HG03432 (cell line): ENCODE results near the gene GABARAPL1.
A peak's percentile ranks its signal among the peaks of the same experiment; 100 is the strongest.
"Not testable (repeated sequence)": the region's sequence is repeated elsewhere in the genome, so short reads cannot be mapped to it uniquely, and the experiment has no call there.

ENCODE experiments used
- ATAC-seq: cut with Tn5 transposase; IDR thresholded peaks from one replicate; pipeline ENCODE4 v1.9.1; 2021; ENCODE audit warnings: mild to moderate bottlenecking, moderate library complexity; ENCODE audit not compliant: unreplicated experiment

GABARAPL1 gene

DNA sequence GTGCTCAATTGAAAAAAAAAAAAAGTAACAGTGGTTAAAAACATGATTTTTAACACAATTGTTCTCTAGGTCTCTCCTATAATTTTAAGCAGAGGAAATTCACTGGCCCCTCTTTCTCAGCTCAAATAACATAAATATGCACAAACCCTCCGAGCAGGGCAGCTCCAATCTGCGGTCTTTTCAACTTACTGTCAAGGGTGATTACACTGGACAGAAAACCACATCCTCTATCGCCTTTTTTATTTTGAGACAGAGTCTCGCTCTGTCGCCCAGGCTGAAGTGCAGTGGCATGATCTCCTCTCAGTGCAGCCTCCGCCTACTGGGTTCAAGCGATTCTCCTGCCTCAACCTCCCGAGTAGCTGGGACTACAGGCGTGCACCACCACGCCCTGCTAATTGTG lies 16.5 kb upstream of the GABARAPL1 start:
- ATAC-seq, result peak; percentile 92

DNA sequence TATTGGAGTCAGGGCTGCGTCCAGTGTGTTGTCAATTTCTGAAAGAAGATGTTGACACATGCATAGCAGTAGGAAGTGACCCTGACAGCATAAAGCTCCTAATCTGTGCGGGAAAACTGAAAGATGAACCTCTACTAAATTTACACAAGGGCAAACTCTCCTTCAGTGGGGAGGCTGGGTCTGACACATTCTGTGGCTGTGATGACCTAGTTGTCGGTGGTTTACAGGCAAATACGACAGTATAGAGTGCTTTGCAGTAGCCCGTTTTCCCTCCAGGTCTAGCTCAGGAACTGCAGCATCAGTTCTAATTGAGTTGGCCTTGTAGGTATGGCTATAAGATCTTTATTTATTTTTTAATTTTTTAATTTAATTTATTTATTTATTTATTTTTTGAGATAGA lies 14.8 kb upstream of the GABARAPL1 start:
- ATAC-seq, result no peak

DNA sequence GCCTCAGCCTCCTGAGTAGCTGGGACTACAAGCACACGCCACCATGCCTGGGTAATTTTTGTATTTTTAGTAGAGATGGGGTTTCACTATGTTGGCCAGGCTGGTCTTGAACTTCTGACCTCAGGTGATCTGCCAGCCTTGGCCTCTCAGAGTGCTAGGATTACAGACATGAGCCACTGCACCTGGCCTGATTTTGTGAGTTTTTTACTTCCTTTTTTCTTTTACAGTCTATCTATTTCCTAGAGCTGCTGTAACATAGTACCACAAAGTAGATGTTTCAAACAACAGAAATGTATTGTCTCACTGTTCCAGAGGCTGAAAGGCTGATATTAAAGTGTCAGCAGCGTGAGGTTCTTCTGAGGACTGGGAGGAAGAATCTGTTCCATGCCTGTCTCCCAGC lies 8.2 kb upstream of the GABARAPL1 start:
- not testable (repeated sequence) for ATAC-seq

DNA sequence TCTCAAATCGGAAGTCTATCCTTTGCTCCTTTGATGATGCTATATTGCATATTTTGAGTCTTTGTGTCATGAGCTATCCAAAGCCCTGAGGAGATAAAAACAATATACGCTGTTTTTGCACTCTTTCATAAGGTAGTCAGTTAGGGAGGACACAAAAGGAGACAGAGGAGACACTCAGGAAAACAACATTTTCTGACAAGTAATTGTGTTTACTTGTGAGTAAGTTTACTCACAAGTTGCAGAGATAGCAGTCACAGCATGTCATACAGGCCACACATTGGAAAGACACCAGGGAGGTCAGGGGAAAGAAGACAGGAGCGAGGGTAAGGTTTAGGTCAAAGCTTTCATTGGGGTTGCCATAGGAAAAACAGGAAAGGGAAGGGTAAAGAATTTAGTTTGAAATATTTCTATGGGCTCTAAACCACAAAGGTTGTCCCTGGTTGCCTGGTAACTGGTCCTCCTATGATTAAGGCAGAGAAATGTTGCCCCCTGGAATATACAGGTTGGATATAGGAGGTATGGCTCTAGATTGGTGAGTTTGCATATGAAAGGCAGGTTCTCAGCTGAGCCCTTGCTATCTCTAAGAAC lies 7.4 kb upstream of the GABARAPL1 start:
- no peak for ATAC-seq

DNA sequence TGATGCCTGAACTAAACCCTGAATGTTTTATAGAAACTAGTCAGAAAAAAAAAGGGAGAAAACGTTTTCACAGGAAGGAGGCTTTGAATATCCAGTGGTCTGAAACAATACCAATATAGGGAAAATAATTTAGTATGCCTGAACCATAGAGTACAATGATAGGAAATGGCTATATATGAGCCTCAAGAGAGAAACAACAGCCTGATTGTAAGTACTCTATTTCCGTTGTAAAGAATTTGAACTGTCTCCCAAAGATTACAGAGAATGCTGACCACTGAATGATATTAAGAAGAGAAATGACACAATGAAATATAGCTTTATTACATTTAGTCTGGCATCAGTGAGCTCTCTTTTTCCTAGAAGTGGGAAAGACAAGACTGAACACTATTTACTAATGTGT lies 5.5 kb upstream of the GABARAPL1 start:
- ATAC-seq, result no peak

DNA sequence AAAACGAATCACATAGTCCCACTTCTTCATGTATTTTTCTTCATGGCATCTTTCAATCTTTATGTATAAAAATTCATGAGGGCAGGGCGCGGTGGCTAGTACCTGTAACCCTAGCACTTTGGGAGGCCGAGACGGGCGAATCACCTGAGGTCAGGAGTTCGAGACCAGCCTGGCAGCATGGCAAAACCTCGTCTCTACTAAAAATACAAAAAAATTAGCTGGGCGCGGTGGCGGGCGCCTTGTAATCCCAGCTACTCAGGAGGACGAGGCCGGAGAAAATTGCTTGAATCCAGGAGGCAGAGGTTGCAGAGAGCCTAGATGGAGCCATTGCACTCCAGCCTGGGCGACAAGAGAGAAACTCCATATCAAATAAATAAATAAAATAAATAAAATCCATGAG lies 2.5 kb upstream of the GABARAPL1 start:
- no peak for ATAC-seq

DNA sequence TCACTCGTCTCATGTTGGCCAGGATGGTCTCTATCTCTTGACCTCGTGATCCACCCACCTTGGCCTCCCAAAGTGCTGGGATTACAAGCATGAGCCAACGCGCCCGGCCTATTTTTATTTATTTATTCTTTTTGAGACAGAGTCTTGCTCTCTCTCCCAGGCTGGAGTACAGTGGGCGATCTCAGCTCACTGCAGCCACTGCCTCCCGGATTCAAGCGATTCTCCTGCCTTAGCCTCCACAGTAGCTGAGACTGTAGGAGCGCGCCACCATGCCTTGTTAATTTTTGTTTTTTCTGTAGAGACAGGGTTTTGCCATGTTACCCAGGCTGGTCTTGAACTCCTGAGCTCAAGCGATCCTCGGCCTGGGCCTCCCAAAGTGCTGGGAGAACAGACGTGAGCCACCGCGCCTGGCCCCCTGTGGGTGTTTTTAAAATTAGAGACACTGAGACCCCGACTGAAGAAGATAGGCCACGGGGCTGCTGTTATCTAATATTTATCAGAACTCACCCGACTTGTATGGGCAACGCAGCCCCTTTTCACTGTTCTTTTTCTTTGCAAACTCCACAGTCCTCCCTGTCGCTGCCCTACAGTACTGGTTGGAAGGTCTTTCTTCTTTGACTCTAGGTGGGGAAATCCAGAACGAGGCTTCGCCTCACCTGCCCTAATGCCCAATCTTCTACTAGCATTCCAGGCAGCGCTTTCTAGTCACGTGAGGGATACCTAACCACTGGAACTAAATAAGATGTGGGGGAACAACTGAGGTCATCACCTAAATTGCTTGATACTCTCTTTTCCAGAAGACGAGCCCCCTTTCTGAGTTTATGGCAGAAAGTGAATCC lies 1.4 kb upstream of the GABARAPL1 start:
- no peak for ATAC-seq

DNA sequence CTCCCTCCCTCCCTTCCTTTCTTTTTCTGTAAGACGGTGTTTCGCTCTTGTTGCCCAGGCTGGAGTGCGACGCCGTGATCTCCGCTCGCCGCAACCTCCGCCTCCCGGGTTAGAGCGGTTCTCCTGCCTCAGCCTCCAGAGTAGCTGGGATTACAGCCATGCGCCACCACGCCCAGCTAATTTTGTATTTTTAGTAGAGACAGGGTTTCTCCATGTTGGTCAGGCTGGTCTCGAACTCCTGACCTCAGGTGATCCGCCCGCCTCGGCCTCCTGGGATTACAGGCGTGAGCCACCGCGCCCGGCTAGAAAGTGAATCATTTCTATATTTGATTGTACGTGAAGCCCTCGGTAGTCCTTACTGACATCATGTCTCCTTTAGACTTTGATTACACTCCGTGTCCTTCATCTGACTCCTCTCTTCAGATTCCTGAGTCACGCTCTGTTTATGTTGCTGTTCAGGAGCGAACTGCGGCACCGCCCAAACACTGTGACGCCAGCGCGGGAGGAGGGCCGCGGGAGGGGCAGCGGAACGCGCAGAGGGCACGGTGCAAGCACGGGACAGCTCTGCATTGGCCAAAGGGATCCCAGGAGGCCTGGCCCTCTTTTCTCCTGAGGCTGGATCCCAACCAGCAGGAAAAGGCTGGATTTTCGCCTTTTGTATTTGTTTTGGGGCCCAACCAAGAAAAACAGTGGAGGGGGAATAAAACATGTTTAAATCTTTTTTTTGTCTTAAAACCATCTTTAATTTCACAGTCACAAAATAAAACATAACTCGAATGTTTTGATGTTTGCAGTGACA lies 538 bp upstream of the GABARAPL1 start:
- peak; percentile 78 for ATAC-seq

DNA sequence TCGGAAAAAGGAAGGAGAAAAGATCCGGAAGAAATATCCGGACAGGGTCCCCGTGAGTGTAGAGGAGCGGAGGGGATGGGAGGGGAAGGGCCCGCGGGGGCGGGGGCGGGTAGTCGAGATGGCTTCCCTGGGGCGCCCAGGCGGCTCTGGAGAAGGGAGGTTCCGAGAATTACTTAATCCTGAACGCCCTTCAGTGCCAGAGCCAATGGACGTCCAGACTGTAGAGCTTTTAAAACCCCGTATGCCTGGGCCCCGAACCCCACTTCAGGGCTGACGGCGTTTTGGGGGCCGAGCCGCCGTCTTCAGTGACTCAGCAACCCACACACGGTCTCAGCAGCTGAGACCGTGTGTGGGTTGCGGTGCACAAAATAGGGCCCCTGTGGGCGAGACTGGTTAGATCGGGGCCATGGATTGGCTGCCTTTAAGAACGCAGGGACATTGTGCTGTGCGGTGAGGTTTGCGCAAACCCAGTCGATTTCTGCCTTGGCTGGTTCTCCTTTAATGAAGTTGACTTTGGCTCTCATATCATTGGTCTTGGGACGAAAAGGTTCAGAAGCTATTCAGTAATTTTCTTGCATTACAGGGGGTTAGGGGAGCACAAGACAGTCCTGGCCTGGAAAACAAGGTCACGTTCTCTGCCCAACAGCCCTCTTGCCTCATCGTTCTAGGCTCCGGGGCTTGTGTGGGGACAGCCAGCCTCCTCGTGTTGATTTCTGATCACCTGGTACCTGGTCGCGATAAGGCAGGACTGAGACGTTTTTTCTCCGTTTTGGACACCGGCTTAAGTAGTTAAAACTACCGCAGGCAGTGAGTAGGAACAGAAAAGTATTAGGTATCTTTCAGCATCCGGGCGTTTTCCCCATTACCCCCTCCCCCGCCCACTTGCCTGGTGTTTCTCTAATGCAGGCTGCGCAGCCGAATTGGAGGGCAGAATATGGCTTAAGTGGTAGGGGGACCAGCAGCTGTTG lies 775 bp downstream of the GABARAPL1 start:
- ATAC-seq, result peak; percentile 54

DNA sequence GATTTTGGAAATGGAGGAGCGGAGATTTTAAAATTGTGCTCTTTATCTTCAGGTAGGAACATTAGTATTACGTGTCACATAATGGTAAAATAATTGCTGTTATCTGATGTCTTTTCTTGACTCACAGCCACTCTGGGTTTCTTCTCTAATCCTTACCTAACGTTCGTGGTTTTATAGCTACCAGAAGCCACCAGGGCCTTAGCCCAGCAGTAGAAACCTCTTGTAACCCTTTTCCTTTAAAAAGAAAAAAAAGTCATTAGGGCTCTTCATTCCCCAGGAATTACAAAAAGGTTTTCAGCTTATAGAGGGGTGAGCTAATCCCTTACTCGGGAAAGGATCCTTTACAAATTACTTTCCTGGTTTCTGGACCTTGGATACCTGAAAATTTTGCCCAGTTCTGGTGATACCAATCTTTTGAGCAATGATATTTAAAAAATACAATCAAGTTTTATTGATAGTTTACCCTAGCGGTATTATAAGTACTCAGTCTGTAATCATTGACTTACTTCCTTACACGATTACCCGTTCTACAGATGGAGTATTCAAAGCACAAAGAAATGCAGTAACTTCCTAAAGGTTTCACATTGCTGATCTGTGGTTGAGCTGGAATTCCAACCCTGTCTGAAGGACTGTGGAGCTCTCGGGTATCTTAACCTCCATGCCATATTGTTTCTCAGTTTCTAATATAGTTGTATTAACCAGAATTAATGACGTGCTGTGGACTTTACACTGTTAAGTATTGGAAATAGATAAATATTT lies 1.6 kb downstream of the GABARAPL1 start:
- ATAC-seq, result no peak

DNA sequence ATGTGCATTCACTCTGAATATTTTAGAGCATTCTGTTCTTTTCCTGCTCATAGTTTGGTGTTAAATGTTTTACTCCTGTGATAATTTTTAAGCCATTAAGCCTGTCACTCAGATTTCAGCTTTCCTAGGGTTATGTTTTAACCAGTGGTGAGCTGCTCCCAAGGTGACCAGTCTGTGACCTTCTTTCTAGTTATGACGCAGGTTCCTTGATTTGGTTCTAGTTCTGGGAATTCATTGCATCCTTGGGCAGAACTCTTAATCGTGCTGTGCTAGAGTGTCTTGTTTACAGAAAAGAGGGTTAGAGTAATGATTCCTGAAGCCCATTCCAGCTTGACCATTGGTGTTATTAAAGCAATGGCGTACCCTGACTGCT lies 2.2 kb downstream of the GABARAPL1 start:
- ATAC-seq, result no peak

DNA sequence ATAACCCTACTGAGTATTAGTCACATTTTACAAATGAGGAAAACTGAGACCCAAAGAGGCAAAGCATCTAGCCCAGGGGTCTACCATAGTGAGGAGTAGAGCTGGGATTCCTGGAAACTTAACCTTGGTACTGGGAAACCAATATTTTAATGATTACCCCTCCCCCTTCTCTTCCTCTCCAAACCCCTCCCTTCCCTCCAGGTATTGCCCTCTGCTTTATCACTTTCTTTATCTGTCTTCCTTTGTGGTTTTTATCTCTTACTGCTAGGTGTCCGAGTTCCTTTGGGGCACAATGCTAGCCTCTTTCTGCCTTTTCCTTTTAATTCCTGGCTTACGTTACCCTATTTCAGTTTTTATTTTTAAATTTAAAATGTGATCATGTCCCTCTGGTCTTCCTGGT lies 2.8 kb downstream of the GABARAPL1 start:
- no peak for ATAC-seq

DNA sequence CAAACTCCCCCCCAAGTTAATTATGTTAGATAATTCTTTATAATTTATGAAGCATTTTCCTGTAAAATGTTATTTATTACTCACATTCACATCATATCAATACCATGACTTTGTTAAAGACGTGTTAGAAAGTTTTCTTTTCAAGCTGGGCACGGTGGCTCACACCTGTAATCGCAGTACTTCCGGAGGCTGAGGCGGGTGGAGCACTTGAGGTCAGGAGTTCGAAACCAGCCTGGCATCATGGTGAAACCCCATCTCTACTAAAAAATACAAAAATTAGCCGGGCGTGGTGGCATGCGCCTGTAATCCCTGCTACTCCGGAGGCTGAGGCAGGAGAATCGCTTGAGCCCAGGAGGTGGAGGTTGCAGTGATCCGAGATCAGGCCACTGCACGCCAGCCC lies 3.3 kb downstream of the GABARAPL1 start:
- ATAC-seq, result not testable (repeated sequence)

DNA sequence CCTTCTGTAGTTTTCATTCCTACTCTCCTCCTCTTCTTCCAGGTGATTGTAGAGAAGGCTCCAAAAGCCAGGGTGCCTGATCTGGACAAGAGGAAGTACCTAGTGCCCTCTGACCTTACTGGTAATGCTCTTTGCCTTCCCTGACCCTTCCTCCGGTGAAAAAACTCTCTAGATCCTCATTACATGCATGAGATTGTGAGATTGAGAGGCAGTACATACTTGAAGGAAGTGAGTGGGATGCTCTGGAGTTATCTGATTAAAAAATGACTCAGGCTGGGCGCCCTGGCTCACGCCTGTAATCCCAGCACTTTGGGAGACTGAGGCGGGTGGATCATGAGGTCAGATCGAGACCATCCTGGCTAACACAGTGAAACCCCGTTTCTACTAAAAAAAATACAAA lies 5.3 kb downstream of the GABARAPL1 start:
- ATAC-seq, result no peak

DNA sequence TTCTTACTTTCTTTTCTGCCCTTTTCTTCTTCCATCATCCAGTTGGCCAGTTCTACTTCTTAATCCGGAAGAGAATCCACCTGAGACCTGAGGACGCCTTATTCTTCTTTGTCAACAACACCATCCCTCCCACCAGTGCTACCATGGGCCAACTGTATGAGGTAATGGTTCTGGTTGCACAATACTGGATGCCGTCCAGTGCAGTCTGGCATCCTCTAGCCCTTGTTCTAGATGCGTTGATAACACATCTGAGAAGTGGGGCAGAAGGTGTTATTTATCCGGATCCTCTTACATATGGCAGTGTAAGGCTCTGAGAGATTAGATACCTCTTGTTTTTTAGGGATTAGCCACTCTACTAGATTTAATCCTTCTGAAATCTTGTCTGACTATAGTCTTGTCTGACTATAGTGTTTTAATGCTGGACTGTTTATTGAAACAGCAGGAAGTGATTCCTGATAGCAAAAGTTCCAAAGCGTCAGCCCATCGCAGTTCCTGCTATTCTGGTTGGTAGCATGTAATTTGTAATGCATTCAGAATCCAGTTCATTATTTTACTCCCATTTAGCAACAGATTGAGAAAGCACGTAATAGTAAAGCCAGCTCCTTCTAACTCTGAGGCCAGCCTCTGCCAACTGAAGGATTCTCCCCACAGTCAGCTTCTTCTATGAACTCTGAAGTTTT lies 7.9 kb downstream of the GABARAPL1 start:
- ATAC-seq, result no peak

DNA sequence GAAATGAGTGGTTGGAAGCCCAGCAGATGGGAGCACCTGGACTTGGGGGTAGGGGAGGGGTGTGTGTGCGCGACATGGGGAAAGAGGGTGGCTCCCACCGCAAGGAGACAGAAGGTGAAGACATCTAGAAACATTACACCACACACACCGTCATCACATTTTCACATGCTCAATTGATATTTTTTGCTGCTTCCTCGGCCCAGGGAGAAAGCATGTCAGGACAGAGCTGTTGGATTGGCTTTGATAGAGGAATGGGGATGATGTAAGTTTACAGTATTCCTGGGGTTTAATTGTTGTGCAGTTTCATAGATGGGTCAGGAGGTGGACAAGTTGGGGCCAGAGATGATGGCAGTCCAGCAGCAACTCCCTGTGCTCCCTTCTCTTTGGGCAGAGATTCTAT lies 9.2 kb downstream of the GABARAPL1 start:
- no peak for ATAC-seq

DNA sequence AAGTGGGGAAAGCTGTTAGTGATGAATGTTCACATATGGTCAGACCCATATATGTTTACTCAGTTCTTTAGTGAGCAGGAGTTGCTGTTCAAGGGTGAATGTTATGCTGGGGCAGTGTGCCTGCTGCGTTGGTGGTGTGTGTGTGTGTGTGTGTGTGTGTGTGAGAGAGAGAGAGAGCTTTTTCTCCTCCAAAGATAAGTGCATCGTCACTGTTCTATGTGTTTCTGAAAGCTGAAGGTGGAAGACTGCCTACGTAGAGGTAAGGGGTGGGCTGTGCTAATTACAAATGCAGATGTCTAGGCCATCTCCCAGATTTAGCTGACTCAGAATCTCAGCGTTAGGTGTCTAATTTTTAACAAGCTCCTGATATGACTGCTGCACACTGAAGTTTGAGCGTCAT lies 10.5 kb downstream of the GABARAPL1 start:
- no peak for ATAC-seq

DNA sequence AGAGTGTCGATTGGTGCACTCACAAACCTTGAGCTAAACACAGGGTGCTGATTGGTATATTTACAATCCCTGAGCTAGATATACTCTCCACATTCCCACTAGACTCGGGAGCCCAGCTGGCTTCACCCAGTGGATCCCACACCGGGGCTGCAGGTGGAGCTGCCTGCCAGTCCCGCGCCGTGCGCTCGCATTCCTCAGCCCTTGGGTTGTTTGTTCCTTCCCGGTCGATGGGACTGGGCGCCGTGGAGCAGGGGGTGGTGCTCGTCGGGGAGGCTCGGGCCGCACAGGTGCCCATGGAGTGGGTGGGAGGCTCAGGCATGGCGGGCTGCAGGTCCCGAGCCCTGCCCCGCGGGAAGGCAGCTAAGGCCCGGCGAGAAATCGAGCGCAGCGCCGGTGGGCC lies 12.7 kb downstream of the GABARAPL1 start:
- ATAC-seq, result not testable (repeated sequence)

DNA sequence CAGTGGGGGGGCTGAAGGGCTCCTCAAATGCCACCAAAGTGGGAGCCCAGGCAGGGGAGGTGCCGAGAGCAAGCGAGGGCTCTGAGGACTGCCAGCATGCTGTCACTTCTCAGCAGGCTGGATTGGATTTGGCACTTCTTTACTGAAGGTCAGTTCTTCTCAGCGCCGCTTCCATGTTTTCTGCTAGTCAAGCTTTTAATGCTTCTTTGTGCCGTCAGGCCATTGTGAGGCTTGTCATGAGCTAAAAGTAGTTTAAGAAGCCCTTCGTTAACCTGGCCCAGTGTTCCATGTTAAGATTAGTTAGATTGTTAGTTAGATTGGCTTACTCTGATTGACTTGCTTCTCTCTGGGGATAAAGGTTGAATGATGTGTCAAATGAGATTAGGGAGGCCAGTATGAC lies 13.4 kb downstream of the GABARAPL1 start:
- no peak for ATAC-seq
